CD4-positive, alpha-beta memory T cell (primary cell): ENCODE measurements around the gene SEMA3F. TPM values are rescaled to one million over a fixed set of nuclear protein-coding genes. Genes with fewer than 3 reads are reported as not detected.
A peak's percentile ranks its signal among the peaks of the same experiment; 100 is the strongest.

Experiments used
- CTCF ChIA-PET: fragments of 350-600 bp; sonication (Branson Sonifier 250); formaldehyde crosslinking; loops from one replicate; lab custom pipeline; 2021; ENCODE audit warnings: inconsistent platforms; ENCODE audit not compliant: partially characterized antibody; lab: Charles Lee
- POLR2A ChIA-PET: fragments of 350-600 bp; sonication (Branson Sonifier 250); formaldehyde crosslinking; loops from one replicate; lab custom pipeline; 2021; ENCODE audit not compliant: partially characterized antibody; lab: Charles Lee
- DNase-seq, 5 donors: peaks; one replicate each; pipeline versions ENCODE4 v3.0.0 to v3.0.0-alpha.2; 2020 to 2022; ENCODE audit warnings: mixed read lengths in 1 of 5
- H3K27ac ChIP-seq: one replicate; pipeline ENCODE4 v1.7.0; 2013; ENCODE audit warnings: low read depth, low read length
- H3K27me3 ChIP-seq: 2 replicates; pipeline ENCODE4 v1.7.0; 2013; ENCODE audit warnings: mild to moderate bottlenecking, low read length, moderate library complexity; ENCODE audit not compliant: insufficient read depth
- H3K36me3 ChIP-seq: 2 replicates; pipeline ENCODE4 v1.7.0; 2013; ENCODE audit warnings: mild to moderate bottlenecking, low read length, moderate library complexity; ENCODE audit not compliant: insufficient read depth
- H3K4me1 ChIP-seq: 2 replicates; pipeline ENCODE4 v1.7.0; 2013; ENCODE audit warnings: mild to moderate bottlenecking, low read length, moderate library complexity; ENCODE audit not compliant: insufficient read depth
- H3K4me3 ChIP-seq, 2 donors: one replicate each; pipeline ENCODE4 v1.7.0; 2013; ENCODE audit warnings: low read length in 2 of 2, mild to moderate bottlenecking in 1 of 2
- H3K9me3 ChIP-seq, 2 donors: one replicate each; pipeline ENCODE4 v1.7.0; 2013; ENCODE audit warnings: low read length in 2 of 2, control low read depth in 1 of 2; ENCODE audit not compliant: control insufficient read depth in 1 of 2
- H3K27ac Mint-ChIP-seq, 7 donors: one replicate each; pipeline ENCODE4 v1.8.0; 2020 to 2021; ENCODE audit warnings: mixed read lengths in 7 of 7, mild to moderate bottlenecking in 6 of 7, inconsistent platforms in 3 of 7, moderate library complexity in 3 of 7
- H3K27me3 Mint-ChIP-seq, 2 donors: one replicate each; pipeline ENCODE4 v1.8.0; 2020 to 2021; ENCODE audit warnings: mixed read lengths in 2 of 2
- H3K36me3 Mint-ChIP-seq, 2 donors: one replicate each; pipeline ENCODE4 v1.8.0; 2020 to 2021; ENCODE audit warnings: mixed read lengths in 2 of 2, inconsistent platforms in 1 of 2, mild to moderate bottlenecking in 1 of 2
- H3K4me1 Mint-ChIP-seq, 4 donors: one replicate each; pipeline ENCODE4 v1.8.0; 2020 to 2021; ENCODE audit warnings: mixed read lengths in 4 of 4, mild to moderate bottlenecking in 1 of 4
- H3K4me3 Mint-ChIP-seq, 8 donors: one replicate each; pipeline ENCODE4 v1.8.0; 2020 to 2021; ENCODE audit warnings: mixed read lengths in 8 of 8, mild to moderate bottlenecking in 7 of 8, moderate library complexity in 6 of 8, inconsistent platforms in 3 of 8
- H3K9me3 Mint-ChIP-seq, 8 donors: one replicate each; pipeline ENCODE4 v1.8.0; 2020 to 2021; ENCODE audit warnings: mixed read lengths in 8 of 8, mild to moderate bottlenecking in 5 of 8, inconsistent platforms in 3 of 8, moderate library complexity in 1 of 8
- intact Hi-C: fragments of 100-400 bp; cut with micrococcal nuclease; formaldehyde crosslinking; loops from one replicate; pipeline ENCODE4 v1.15.1; 2023
- microRNA-seq: library from miRNA; unstranded; fragments of <30 nt; microRNA quantifications from one replicate; pipeline ENCODE4 v1.2.0, GENCODE V29; 2021; ENCODE audit warnings: borderline replicate concordance, borderline number of aligned reads, borderline microRNAs expressed, mixed read lengths
- polyA plus RNA-seq, 2 donors: library from polyadenylated mRNA; unstranded; fragments of 300-500 nt; fragmentation: Illumina TruSeq; gene quantifications; one replicate each; pipeline ENCODE4 v1.2.3, GENCODE V29; 2021
- total RNA-seq, 2 experiments: library from RNA; stranded (reverse); gene quantifications; one replicate each; pipeline ENCODE4 v1.2.3, GENCODE V29; 2021

Gene SEMA3F
- total and polyA plus RNA-seq, 4 experiments from 2014 or later = not detected

GRCh38 chr3:50237133-50237651, 82.1 kb downstream of the SEMA3F start:
- ChIA-PET POLR2A (interaction anchor here (0.9 to 4.3 kb wide), 14 partner anchors 9 to 1116 kb away, joined by 3 to 70 read pairs (median 6); partner anchors contain the start of genes CYB561D2, HYAL3, IFRD2 and NAA80), CTCF (interaction anchor here (1.2 to 10.2 kb wide), 4 partner anchors 9 to 42 kb away, joined by 3 to 127 read pairs (median 34); no protein-coding TSS in a partner anchor)
- Histone ChIP-seq H3K4me1 (peaks cover 53% of the 10 kb centered on the region), H3K4me3 (peak overlapping the region; percentile 75 to 94), H3K36me3 (peaks cover 12% of the 10 kb centered on the region), H3K9me3 (no peaks in the 10 kb centered on the region), H3K27me3 (no peaks in the 10 kb centered on the region), H3K27ac (peak overlapping the region; percentile 76)
- peaks cover 0 to 35% of the 10 kb centered on the region in 2 donors for H3K36me3 Mint-ChIP-seq
- H3K27ac Mint-ChIP-seq = peak overlapping the region; percentile 91 to 97 (median 94)
- peaks cover 27 to 68% (median 45%) of the 10 kb centered on the region in 4 donors for H3K4me1 Mint-ChIP-seq
- intact Hi-C loops = loop anchor here (5.0 kb wide), 2 partner anchors 100 to 1735 kb away; partner anchors contain the start of gene ABHD14B
- no peaks in the 10 kb centered on the region for H3K27me3 Mint-ChIP-seq
- peak overlapping the region; percentile 96 to 99 (median 98) for H3K4me3 Mint-ChIP-seq
- H3K9me3 Mint-ChIP-seq = no peaks in the 10 kb centered on the region
- DNase-seq = peak; percentile 36 to 56 (median 40)

GRCh38 chr3:50237754-50238548, 82.8 kb downstream of the SEMA3F start:
- no peaks in the 10 kb centered on the region for H3K9me3 Mint-ChIP-seq
- DNase-seq = peak; percentile 83 to 94 (median 86)
- intact Hi-C loops = loop anchor here (1.0 to 5.0 kb wide), 5 partner anchors 8 to 1734 kb away; partner anchors contain the start of genes ABHD14B, HYAL3 and NAA80
- peak overlapping the region; percentile 96 to 99 (median 98) for H3K4me3 Mint-ChIP-seq
- peaks cover 12% of the 10 kb centered on the region for H3K36me3 ChIP-seq
- POLR2A ChIA-PET = interaction anchor here (0.9 to 11.2 kb wide), 13 partner anchors 8 to 826 kb away, joined by 3 to 150 read pairs (median 6); partner anchors contain the start of genes C3orf18, CYB561D2, HYAL3 and IFRD2
- peaks cover 0 to 39% of the 10 kb centered on the region in 2 donors for H3K36me3 Mint-ChIP-seq
- H3K4me1 Mint-ChIP-seq = peaks cover 30 to 76% (median 52%) of the 10 kb centered on the region in 4 donors
- CTCF ChIA-PET = interaction anchor here (1.2 to 10.2 kb wide), 5 partner anchors 8 to 61 kb away, joined by 3 to 127 read pairs (median 4); partner anchors contain the start of genes HYAL3 and NAA80
- peaks cover 61% of the 10 kb centered on the region for H3K4me1 ChIP-seq
- H3K27me3 ChIP-seq = no peaks in the 10 kb centered on the region
- H3K27me3 Mint-ChIP-seq = no peaks in the 10 kb centered on the region
- H3K27ac ChIP-seq = peak overlapping the region; percentile 76
- H3K4me3 ChIP-seq = peak overlapping the region; percentile 75 to 94
- H3K27ac Mint-ChIP-seq = peak overlapping the region; percentile 91 to 97 (median 94)
- H3K9me3 ChIP-seq = no peaks in the 10 kb centered on the region

GRCh38 chr3:50238549-50239026, 83.5 kb downstream of the SEMA3F start:
- H3K4me1 ChIP-seq = peaks cover 67% of the 10 kb centered on the region
- peak overlapping the region; percentile 75 to 94 for H3K4me3 ChIP-seq
- peak overlapping the region; percentile 96 to 99 (median 98) for H3K4me3 Mint-ChIP-seq
- H3K27ac Mint-ChIP-seq = peak overlapping the region; percentile 91 to 97 (median 94)
- no peaks in the 10 kb centered on the region for H3K9me3 Mint-ChIP-seq
- peaks cover 32 to 77% (median 55%) of the 10 kb centered on the region in 4 donors for H3K4me1 Mint-ChIP-seq
- no peaks in the 10 kb centered on the region for H3K27me3 Mint-ChIP-seq
- no peak for DNase-seq
- peak overlapping the region; percentile 76 for H3K27ac ChIP-seq
- H3K27me3 ChIP-seq = no peaks in the 10 kb centered on the region
- CTCF ChIA-PET = interaction anchor here (1.7 to 10.2 kb wide), 4 partner anchors 8 to 60 kb away, joined by 3 to 127 read pairs (median 34); partner anchors contain the start of genes HYAL3 and NAA80
- peaks cover 12% of the 10 kb centered on the region for H3K36me3 ChIP-seq
- intact Hi-C loops = loop anchor here (1.0 to 5.0 kb wide), 5 partner anchors 8 to 1734 kb away; partner anchors contain the start of genes ABHD14B, HYAL3 and NAA80
- H3K36me3 Mint-ChIP-seq = peaks cover 0 to 42% of the 10 kb centered on the region in 2 donors
- no peaks in the 10 kb centered on the region for H3K9me3 ChIP-seq
- POLR2A ChIA-PET = interaction anchor here (1.0 to 11.2 kb wide), 6 partner anchors 8 to 329 kb away, joined by 3 to 150 read pairs (median 16); partner anchors contain the start of gene C3orf18

Small RNA genes within 50 kb of the gene (microRNA-seq; reads per million reads assigned to microRNA genes)
- gene MIR566 (not detected), gene MIR5787 (not detected)

Other genes starting within 250 kb of the SEMA3F start
- gene MON1A, start 225.5 kb upstream of the SEMA3F start, total RNA-seq = 10 to 100 TPM in 1 of 2 experiments, 1 to 10 TPM in 1; 9.5 to 11.1 TPM
- 10 to 100 TPM; 15.2 to 16.5 TPM for gene MON1A, start 225.5 kb upstream of the SEMA3F start, polyA plus RNA-seq
- gene RBM6, start 215.2 kb upstream of the SEMA3F start, total RNA-seq = 100 to 1,000 TPM; 191 to 194 TPM
- gene RBM6, start 215.2 kb upstream of the SEMA3F start, polyA plus RNA-seq = 10 to 100 TPM; 17.9 to 45.7 TPM
- 100 to 1,000 TPM; 377 to 385 TPM for gene RBM5, start 66.4 kb upstream of the SEMA3F start, total RNA-seq
- 10 to 100 TPM; 16.7 to 47.9 TPM for gene RBM5, start 66.4 kb upstream of the SEMA3F start, polyA plus RNA-seq
- not detected for gene GNAT1, start 36.3 kb downstream of the SEMA3F start, total RNA-seq
- gene GNAT1, start 36.3 kb downstream of the SEMA3F start, polyA plus RNA-seq = not detected
- not detected for gene SLC38A3, start 49.9 kb downstream of the SEMA3F start, total RNA-seq
- not detected for gene SLC38A3, start 49.9 kb downstream of the SEMA3F start, polyA plus RNA-seq
- 100 to 1,000 TPM; 292 to 300 TPM for gene GNAI2, start 80.9 kb downstream of the SEMA3F start, total RNA-seq
- gene GNAI2, start 80.9 kb downstream of the SEMA3F start, polyA plus RNA-seq = 100 to 1,000 TPM; 532 to 615 TPM
- under 1 TPM; 0.50 to 0.87 TPM for gene SEMA3B, start 113.8 kb downstream of the SEMA3F start, total RNA-seq
- not detected for gene SEMA3B, start 113.8 kb downstream of the SEMA3F start, polyA plus RNA-seq
- gene LSMEM2, start 123.8 kb downstream of the SEMA3F start, total RNA-seq = not detected
- under 1 TPM in 1 of 2 donors, not detected in 1; 0.20 TPM for gene LSMEM2, start 123.8 kb downstream of the SEMA3F start, polyA plus RNA-seq
- 10 to 100 TPM; 58.6 to 65.3 TPM for gene IFRD2, start 137.1 kb downstream of the SEMA3F start, total RNA-seq
- gene IFRD2, start 137.1 kb downstream of the SEMA3F start, polyA plus RNA-seq = 10 to 100 TPM; 62.0 to 84.7 TPM
- 1 to 10 TPM; 5.1 to 5.4 TPM for gene HYAL3, start 144.1 kb downstream of the SEMA3F start, total RNA-seq
- gene HYAL3, start 144.1 kb downstream of the SEMA3F start, polyA plus RNA-seq = 1 to 10 TPM; 4.4 to 7.1 TPM
- gene NAA80, start 144.1 kb downstream of the SEMA3F start, total RNA-seq = 10 to 100 TPM; 33.1 to 33.7 TPM
- 10 to 100 TPM; 16.7 to 30.3 TPM for gene NAA80, start 144.1 kb downstream of the SEMA3F start, polyA plus RNA-seq
- gene HYAL1, start 148.2 kb downstream of the SEMA3F start, total RNA-seq = under 1 TPM; 0.38 to 0.50 TPM
- under 1 TPM; 0.09 to 0.20 TPM for gene HYAL1, start 148.2 kb downstream of the SEMA3F start, polyA plus RNA-seq
- gene HYAL2, start 167.4 kb downstream of the SEMA3F start, total RNA-seq = 1 to 10 TPM; 3.7 to 4.0 TPM
- 10 to 100 TPM; 10.3 to 12.3 TPM for gene HYAL2, start 167.4 kb downstream of the SEMA3F start, polyA plus RNA-seq
- gene TUSC2, start 172.9 kb downstream of the SEMA3F start, total RNA-seq = 10 to 100 TPM; 25.3 to 30.0 TPM
- gene TUSC2, start 172.9 kb downstream of the SEMA3F start, polyA plus RNA-seq = 10 to 100 TPM; 45.1 to 45.9 TPM
- 10 to 100 TPM; 81.9 to 86.9 TPM for gene RASSF1, start 185.5 kb downstream of the SEMA3F start, total RNA-seq
- gene RASSF1, start 185.5 kb downstream of the SEMA3F start, polyA plus RNA-seq = 10 to 100 TPM; 37.5 to 62.3 TPM
- gene ZMYND10, start 190.4 kb downstream of the SEMA3F start, total RNA-seq = 1 to 10 TPM; 3.7 to 4.2 TPM
- not detected for gene ZMYND10, start 190.4 kb downstream of the SEMA3F start, polyA plus RNA-seq
- 10 to 100 TPM; 50.0 to 53.0 TPM for gene NPRL2, start 195.5 kb downstream of the SEMA3F start, total RNA-seq
- 10 to 100 TPM; 39.6 to 41.9 TPM for gene NPRL2, start 195.5 kb downstream of the SEMA3F start, polyA plus RNA-seq
- gene CYB561D2, start 195.5 kb downstream of the SEMA3F start, total RNA-seq = 10 to 100 TPM; 39.6 to 40.0 TPM
- gene CYB561D2, start 195.5 kb downstream of the SEMA3F start, polyA plus RNA-seq = 10 to 100 TPM; 66.2 to 68.3 TPM
- 10 to 100 TPM; 31.1 to 34.6 TPM for gene TMEM115, start 204.2 kb downstream of the SEMA3F start, total RNA-seq
- 10 to 100 TPM; 28.6 to 38.4 TPM for gene TMEM115, start 204.2 kb downstream of the SEMA3F start, polyA plus RNA-seq